Thoracic aorta (tissue), 2 donors: ENCODE results near the gene GNPDA2. TPM values are rescaled to one million over a fixed set of nuclear protein-coding genes. Genes with fewer than 3 reads are reported as not detected.

ENCODE experiments used
- ATAC-seq: fragments of 150-250 bp; one replicate; pipeline ENCODE4 v1.8.0; 2017; ENCODE audit warnings: low read depth; ENCODE audit not compliant: insufficient number of reproducible peaks, low FRiP score
- DNase-seq: peaks from one replicate; pipeline ENCODE4 v3.0.0-alpha.2; 2020; ENCODE audit warnings: low spot score
- H3K27ac ChIP-seq, 2 donors: fragments of 200-600 bp; sonication (generic); 1 replicate in 1 of 2; 2 replicates in 1 of 2; pipeline ENCODE4 v1.5.1; 2016; ENCODE audit warnings: mild to moderate bottlenecking in 2 of 2, moderate library complexity in 2 of 2
- H3K27me3 ChIP-seq: fragments of 200-600 bp; sonication (generic); replicated peaks from 2 replicates; pipeline ENCODE4 v1.6.0; 2016; ENCODE audit warnings: mild to moderate bottlenecking; ENCODE audit not compliant: insufficient read depth
- H3K36me3 ChIP-seq: fragments of 200-600 bp; sonication (generic); one replicate; pipeline ENCODE4 v1.5.1; 2016
- H3K4me1 ChIP-seq, 2 donors: fragments of 200-600 bp; sonication (generic); 1 replicate in 1 of 2; 2 replicates in 1 of 2; pipeline versions ENCODE4 v1.5.1 to v1.6.0; 2016; ENCODE audit warnings: low read depth in 2 of 2, mild to moderate bottlenecking in 1 of 2; ENCODE audit not compliant: control insufficient read depth in 1 of 2
- H3K4me3 ChIP-seq: fragments of 200-600 bp; sonication (generic); 2 replicates; pipeline ENCODE4 v1.5.1; 2016; ENCODE audit warnings: mild to moderate bottlenecking
- H3K9me3 ChIP-seq: fragments of 200-600 bp; sonication (generic); 2 replicates; pipeline ENCODE4 v1.5.1; 2016
- CTCF ChIP-seq: fragments of 200-600 bp; sonication (generic); IDR thresholded peaks from one replicate; pipeline ENCODE4 v1.5.1; 2019; ENCODE audit warnings: antibody characterized with exemption
- total RNA-seq, 2 donors: library from RNA; depleted of rRNA; stranded (reverse); fragments of >200 nt; gene quantifications; one replicate each; pipeline versions ENCODE4 v1.1.0 to v1.2.3, GENCODE V29; 2016

GNPDA2 gene
- total RNA-seq, 2 donors from 2014 or later = 11.6 to 15.3 TPM

GRCh38 chr4:44720371-44720770 is 6.0 kb downstream of the GNPDA2 start:
- no peak for TF ChIP-seq CTCF
- DNase-seq = no peak
- no peak overlapping the region for H3K27ac ChIP-seq
- ATAC-seq = no peak
- H3K27me3 ChIP-seq = no peaks in the 10 kb centered on the region
- no peak overlapping the region for H3K4me3 ChIP-seq
- H3K4me1 ChIP-seq = peaks cover 6 to 12% of the 10 kb centered on the region in 2 donors
- no peaks in the 10 kb centered on the region for H3K9me3 ChIP-seq
- no peaks in the 10 kb centered on the region for H3K36me3 ChIP-seq

- TF ChIP-seq CTCF = no peak
- no peaks in the 10 kb centered on the region for H3K27me3 ChIP-seq
- H3K9me3 ChIP-seq = no peaks in the 10 kb centered on the region
- no peaks in the 10 kb centered on the region for H3K36me3 ChIP-seq
- DNase-seq (no peak), ATAC-seq (no peak)
- no peak overlapping the region for H3K27ac ChIP-seq
- H3K4me1 ChIP-seq = peaks cover 9 to 20% of the 10 kb centered on the region in 2 donors
- H3K4me3 ChIP-seq = no peak overlapping the region
Observed at GRCh38 chr4:44716597-44716996, 9.8 kb downstream of the GNPDA2 start.

GRCh38 chr4:44713125-44713524 is 13.2 kb downstream of the GNPDA2 start:
- no peaks in the 10 kb centered on the region for H3K36me3 ChIP-seq
- no peaks in the 10 kb centered on the region for H3K27me3 ChIP-seq
- no peaks in the 10 kb centered on the region for H3K9me3 ChIP-seq
- no peak for TF ChIP-seq CTCF
- DNase-seq (no peak), ATAC-seq (no peak)
- peaks cover 9 to 20% of the 10 kb centered on the region in 2 donors for H3K4me1 ChIP-seq
- no peak overlapping the region for H3K27ac ChIP-seq
- no peak overlapping the region for H3K4me3 ChIP-seq

- TF ChIP-seq CTCF = no peak
- Histone ChIP-seq H3K27me3 (no peaks in the 10 kb centered on the region), H3K4me3 (no peak overlapping the region), H3K27ac (no peak overlapping the region), H3K4me1 (no peaks in the 10 kb centered on the region), H3K9me3 (no peaks in the 10 kb centered on the region), H3K36me3 (peaks cover 19% of the 10 kb centered on the region)
- ATAC-seq (no peak), DNase-seq (no peak)
Observed at GRCh38 chr4:44704673-44705072, 21.7 kb downstream of the GNPDA2 start.

GRCh38 chr4:44701037-44701436 is 25.3 kb downstream of the GNPDA2 start:
- no peak for ATAC-seq
- Histone ChIP-seq H3K36me3 (peaks cover 27% of the 10 kb centered on the region), H3K4me3 (no peak overlapping the region), H3K27me3 (no peaks in the 10 kb centered on the region), H3K9me3 (no peaks in the 10 kb centered on the region), H3K4me1 (no peaks in the 10 kb centered on the region), H3K27ac (no peak overlapping the region)
- DNase-seq = no peak
- no peak for TF ChIP-seq CTCF
